ENCODE results near the gene EPHB3.
A peak's percentile ranks its signal among the peaks of the same experiment; 100 is the strongest.

Gene EPHB3

GRCh38 chr3:184582646-184583577 is 21.3 kb downstream of the EPHB3 start:
- no peak for DNase-seq

DNA sequence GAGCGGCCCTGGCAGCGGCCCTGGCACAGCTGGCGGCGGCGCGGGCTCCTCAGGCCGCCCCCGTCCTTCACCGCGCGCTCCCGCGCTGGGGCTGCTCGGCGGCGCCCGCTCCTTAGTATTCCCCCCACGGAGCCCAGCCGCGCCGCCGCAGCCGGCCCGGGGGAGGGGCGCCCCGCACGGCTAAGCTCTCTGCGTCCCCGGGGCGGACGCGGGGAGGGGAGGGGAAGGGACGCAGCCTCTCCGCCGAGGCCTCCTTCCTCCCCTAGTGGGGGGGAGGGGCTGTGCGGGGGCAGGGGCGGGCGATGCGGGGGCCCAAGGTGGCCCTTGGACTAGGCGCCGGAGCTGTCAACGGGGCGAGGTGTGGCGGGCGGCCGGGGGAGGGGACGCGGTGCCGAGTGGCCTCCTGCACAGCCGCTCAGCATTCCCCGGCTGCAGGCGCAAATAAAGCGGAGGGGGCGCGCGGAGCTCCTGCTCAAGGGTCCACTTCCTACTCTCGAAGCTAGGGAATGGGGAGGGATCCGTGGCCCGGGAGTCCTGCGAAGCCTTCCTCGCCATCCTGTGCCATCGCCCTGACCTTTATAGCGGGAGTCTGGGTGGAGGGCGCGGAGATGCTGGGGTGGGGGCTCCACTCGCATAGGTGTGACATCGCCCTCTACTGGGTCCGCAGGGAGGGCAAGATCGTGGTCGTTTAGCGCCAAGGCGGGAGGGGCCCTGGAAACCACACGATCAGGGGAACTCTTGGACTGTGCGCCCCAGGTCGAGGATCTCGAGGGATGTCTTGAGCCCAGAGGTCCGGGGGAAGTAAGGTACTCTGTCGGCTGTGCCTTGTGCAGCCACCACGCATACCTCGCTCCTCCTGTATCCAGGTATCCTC is 22.2 kb downstream of the EPHB3 start:
- no peak for DNase-seq

GRCh38 chr3:184584464-184584891 is 22.9 kb downstream of the EPHB3 start:
- DNase-seq, result no peak

DNA sequence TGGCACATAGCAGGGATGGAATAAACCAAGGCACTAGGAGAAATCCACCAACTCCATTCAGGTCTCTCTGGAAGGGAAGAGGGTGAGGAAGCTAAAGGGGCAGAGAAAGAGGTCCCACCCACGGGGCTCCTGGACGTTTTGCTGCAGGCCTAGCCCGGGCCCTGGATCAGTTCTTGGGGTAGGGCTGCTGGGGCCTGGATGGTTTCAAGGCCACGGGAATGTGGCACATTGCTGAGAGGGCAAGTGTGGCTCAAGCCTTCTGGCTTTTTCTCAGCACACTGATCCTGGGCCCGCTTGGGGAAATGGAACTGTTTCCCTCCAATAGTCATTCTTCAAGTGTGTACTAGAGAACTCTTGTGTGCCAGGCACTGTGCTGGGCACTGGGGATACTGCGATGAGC is 24.0 kb downstream of the EPHB3 start:
- DNase-seq, result no peak

GRCh38 chr3:184586851-184587250 is 25.3 kb downstream of the EPHB3 start:
- DNase-seq, result no peak

GRCh38 chr3:184588776-184589175 is 27.2 kb downstream of the EPHB3 start:
- no peak for DNase-seq

GRCh38 chr3:184590795-184591194 is 29.2 kb downstream of the EPHB3 start:
- peak; percentile 68 for DNase-seq

GRCh38 chr3:184591789-184592188 is 30.2 kb downstream of the EPHB3 start:
- no peak for DNase-seq

GRCh38 chr3:184592371-184593219 is 31.0 kb downstream of the EPHB3 start:
- peak; percentile 86 for DNase-seq

GRCh38 chr3:184593220-184593927 is 31.8 kb downstream of the EPHB3 start:
- peak; percentile 76 for DNase-seq

- DNase-seq, result no peak
These were observed 32.3 kb downstream of the EPHB3 start for GRCh38 chr3:184593928-184594303.

- peak; percentile 63 for DNase-seq
These were observed 32.9 kb downstream of the EPHB3 start for GRCh38 chr3:184594371-184595001.

- DNase-seq, result no peak
These were observed 34.1 kb downstream of the EPHB3 start for GRCh38 chr3:184595726-184596125.

- no peak for DNase-seq
These were observed 34.6 kb downstream of the EPHB3 start for GRCh38 chr3:184596233-184596632.

GRCh38 chr3:184596886-184597575 is 35.4 kb downstream of the EPHB3 start:
- peak; percentile 19 for DNase-seq

DNA sequence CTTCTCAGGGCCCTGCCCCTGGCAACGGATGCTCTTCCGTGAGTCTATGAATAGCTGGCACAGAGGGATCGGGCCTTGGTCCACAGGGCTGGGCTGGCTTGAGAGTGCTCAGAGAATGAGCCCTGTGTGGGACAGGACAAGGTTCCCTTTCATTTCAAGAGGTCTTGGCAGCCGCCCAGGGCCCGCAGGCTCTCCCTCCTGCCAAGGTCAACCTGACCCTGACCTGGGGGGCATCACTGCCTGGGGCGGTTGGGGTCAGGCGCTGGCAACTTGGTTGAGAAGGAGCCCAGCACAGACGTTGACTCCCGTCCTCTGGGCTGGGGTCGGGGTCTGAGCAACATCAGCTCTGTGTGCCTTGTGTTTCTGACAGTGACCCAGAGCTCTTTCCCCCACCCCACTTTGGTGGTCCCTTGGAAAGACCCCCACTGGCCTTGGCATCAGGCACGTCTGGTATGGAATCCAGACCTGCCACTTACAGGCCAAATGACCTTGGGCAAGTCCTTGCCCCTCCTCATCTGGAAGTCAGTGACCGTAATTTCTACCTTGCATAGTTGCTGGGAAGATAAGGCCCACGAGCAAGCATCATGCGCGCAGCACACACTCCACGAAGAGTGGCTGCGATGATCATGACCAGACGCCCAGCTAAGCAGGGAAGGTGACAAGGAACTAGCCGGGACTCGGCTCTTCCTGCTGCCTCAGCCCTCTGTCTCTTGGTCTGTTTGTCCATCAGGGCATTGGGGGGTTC is 36.4 kb downstream of the EPHB3 start:
- peak; percentile 78 for DNase-seq

DNA sequence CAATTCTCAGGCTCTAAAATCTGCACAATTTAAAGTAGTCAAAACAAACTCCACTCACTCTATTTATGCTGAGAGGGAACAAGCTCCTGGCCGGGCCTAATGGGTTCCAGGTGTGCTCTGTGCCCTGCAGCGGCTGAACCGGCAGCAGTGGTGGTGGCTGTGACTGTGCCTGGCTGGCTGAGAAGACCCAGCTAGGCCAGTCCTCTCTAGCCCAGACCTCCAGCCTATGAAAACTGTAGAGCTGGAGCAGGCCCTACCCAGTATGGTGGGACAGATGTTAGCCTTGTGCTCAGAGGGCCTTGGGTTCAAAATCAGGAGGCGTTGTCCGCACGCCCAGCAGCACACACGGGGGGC is 37.0 kb downstream of the EPHB3 start:
- peak; percentile 24 for DNase-seq

DNA sequence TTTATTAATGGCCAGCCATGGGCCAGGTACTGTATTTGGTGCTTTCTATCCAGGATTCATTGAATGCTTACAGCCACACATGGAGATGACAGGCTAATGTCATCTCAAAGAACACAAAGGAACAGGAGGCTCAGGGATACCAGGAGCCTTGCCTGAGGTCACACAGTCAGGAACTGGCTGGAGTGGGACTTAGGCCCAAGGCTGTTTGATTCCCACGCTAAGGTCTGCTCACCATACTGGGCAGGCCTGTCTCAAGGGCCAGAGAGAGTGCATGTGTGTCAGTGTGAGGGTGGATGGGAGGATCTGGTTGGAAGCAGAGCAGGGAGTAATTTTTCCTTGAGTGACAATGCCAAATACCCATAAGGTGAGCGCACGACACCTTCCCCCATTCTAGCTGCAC is 37.6 kb downstream of the EPHB3 start:
- DNase-seq, result no peak

GRCh38 chr3:184600685-184601377 is 39.2 kb downstream of the EPHB3 start:
- no peak for DNase-seq
